B cell (primary cell): ENCODE measurements around the gene NKX6-2. TPM values are rescaled to one million over a fixed set of nuclear protein-coding genes. Genes with fewer than 3 reads are reported as not detected.

Source experiments
- ATAC-seq: fragments of 200-7000 bp; cut with Tn5 transposase; one replicate; pipeline ENCODE4 v1.10.0; 2021; ENCODE audit warnings: low read depth, mild to moderate bottlenecking, moderate number of reproducible peaks, moderate library complexity
- CTCF ChIA-PET: fragments of 350-600 bp; sonication (Branson Sonifier 250); formaldehyde crosslinking; loops from one replicate; lab custom pipeline; 2021; ENCODE audit warnings: antibody characterized with exemption, inconsistent platforms; lab: Charles Lee
- POLR2A ChIA-PET: fragments of 350-600 bp; sonication (Branson Sonifier 250); formaldehyde crosslinking; loops from one replicate; lab custom pipeline; 2021; ENCODE audit warnings: antibody characterized with exemption; lab: Charles Lee
- DNase-seq: peaks from one replicate; pipeline ENCODE4 v3.0.0; 2013
- H2AFZ ChIP-seq: 2 replicates; pipeline ENCODE4 v1.6.1; 2012; ENCODE audit warnings: mild to moderate bottlenecking, low read depth, low read length; ENCODE audit not compliant: insufficient read depth, poor library complexity, severe bottlenecking
- H3K27ac ChIP-seq, 2 donors: 1 replicate in 1 of 2; 2 replicates in 1 of 2; pipeline ENCODE4 v1.5.1; 2012 to 2013; ENCODE audit warnings: low read length in 2 of 2, mild to moderate bottlenecking in 2 of 2, moderate library complexity in 1 of 2
- H3K27me3 ChIP-seq, 4 experiments: fragments of 200-600 bp in 1 of 4; sonication (generic) in 1 of 4; replicated peaks in 1 of 4; 1 replicate in 2 of 4; 2 replicates in 2 of 4; pipeline versions ENCODE4 v1.6.1 to v1.7.0; 2013 to 2016; ENCODE audit warnings: low read length in 3 of 4, mild to moderate bottlenecking in 2 of 4, mixed read lengths in 1 of 4, moderate library complexity in 1 of 4; ENCODE audit not compliant: insufficient read depth in 4 of 4, control insufficient read depth in 3 of 4; ENCODE audit errors: control extremely low read depth in 1 of 4
- H3K36me3 ChIP-seq, 2 experiments: replicated peaks in 1 of 2; 1 replicate in 1 of 2; 2 replicates in 1 of 2; pipeline versions ENCODE4 v1.6.1 to v1.7.1; 2013; ENCODE audit warnings: low read length in 1 of 2; ENCODE audit not compliant: insufficient read depth in 2 of 2, control insufficient read depth in 1 of 2; ENCODE audit errors: control extremely low read depth in 1 of 2, extremely low read depth in 1 of 2
- H3K4me1 ChIP-seq, 2 donors: fragments of 200-600 bp in 1 of 2; sonication (generic) in 1 of 2; 1 replicate in 1 of 2; 2 replicates in 1 of 2; pipeline versions ENCODE4 v1.5.1 to v1.6.1; 2013 to 2017; ENCODE audit warnings: low read length in 2 of 2; ENCODE audit not compliant: control insufficient read depth in 2 of 2, insufficient read depth in 2 of 2
- H3K4me2 ChIP-seq: replicated peaks from 2 replicates; pipeline ENCODE3; 2012; ENCODE audit warnings: mild to moderate bottlenecking, low read depth, low read length; ENCODE audit not compliant: poor library complexity, severe bottlenecking
- H3K4me3 ChIP-seq, 5 experiments: fragments of 200-600 bp in 1 of 5; sonication (generic) in 1 of 5; 1 replicate in 3 of 5; 2 replicates in 2 of 5; pipeline versions ENCODE4 v1.5.1 to v1.7.0; 2011 to 2016; ENCODE audit warnings: low read length in 4 of 5, mild to moderate bottlenecking in 4 of 5, low read depth in 2 of 5, control low read depth in 1 of 5, moderate library complexity in 1 of 5; ENCODE audit not compliant: insufficient read depth in 1 of 5; ENCODE audit errors: control extremely low read depth in 1 of 5, extremely low read depth in 1 of 5
- H3K79me2 ChIP-seq: fragments of 200-600 bp; sonication (generic); one replicate; pipeline ENCODE4 v1.6.0; 2016; ENCODE audit warnings: low read length; ENCODE audit not compliant: control insufficient read depth, insufficient read depth
- H3K9ac ChIP-seq: fragments of 200-600 bp; sonication (generic); 2 replicates; pipeline ENCODE4 v1.6.1; 2017; ENCODE audit warnings: mild to moderate bottlenecking, low read length, moderate library complexity
- H3K9me3 ChIP-seq, 3 donors: one replicate each; pipeline versions ENCODE4 v1.6.1 to v1.7.1; 2013; ENCODE audit warnings: low read length in 2 of 3; ENCODE audit not compliant: control insufficient read depth in 2 of 3, insufficient read depth in 1 of 3; ENCODE audit errors: control extremely low read depth in 1 of 3
- H4K20me1 ChIP-seq: 2 replicates; pipeline ENCODE4 v1.6.0; 2012; ENCODE audit warnings: mild to moderate bottlenecking, low read length; ENCODE audit not compliant: insufficient read depth, control insufficient read depth, poor library complexity, severe bottlenecking
- H3K27ac Mint-ChIP-seq: one replicate; pipeline ENCODE4 v1.8.0; 2021; ENCODE audit warnings: mixed read lengths
- H3K27me3 Mint-ChIP-seq: one replicate; pipeline ENCODE4 v1.8.0; 2021; ENCODE audit warnings: mixed read lengths
- H3K4me1 Mint-ChIP-seq: one replicate; pipeline ENCODE4 v1.8.0; 2021; ENCODE audit warnings: mixed read lengths
- H3K4me3 Mint-ChIP-seq: one replicate; pipeline ENCODE4 v1.8.0; 2021; ENCODE audit warnings: mixed read lengths
- H3K9me3 Mint-ChIP-seq: one replicate; pipeline ENCODE4 v1.8.0; 2022; ENCODE audit warnings: mixed read lengths; ENCODE audit not compliant: insufficient read depth
- CTCF ChIP-seq: fragments of 200-600 bp; IDR thresholded peaks from one replicate; pipeline ENCODE4 v1.8.0; 2022; ENCODE audit warnings: antibody characterized with exemption, mild to moderate bottlenecking
- EZH2 ChIP-seq: IDR thresholded peaks from 2 replicates; pipeline ENCODE4 v1.6.1; 2012; ENCODE audit warnings: borderline replicate concordance, low read depth, mild to moderate bottlenecking, moderate library complexity, low read length; ENCODE audit not compliant: insufficient read depth, poor library complexity, severe bottlenecking
- WGBS: methylation state at CpG from one replicate; pipeline ENCODE4 v1.1.5; 2013; ENCODE audit warnings: missing lambda C conversion rate; ENCODE audit not compliant: insufficient coverage; 5-methylcytosine and 5-hydroxymethylcytosine counted together
- intact Hi-C: fragments of 100-400 bp; cut with micrococcal nuclease; formaldehyde crosslinking; loops from one replicate; pipeline ENCODE4 v1.10.0; 2022
- polyA plus RNA-seq: library from polyadenylated mRNA; depleted of rRNA; stranded (reverse); fragments of >200 nt; gene quantifications from 2 replicates; pipeline ENCODE4 v1.2.3, GENCODE V29; 2012
- total RNA-seq, 2 donors: library from RNA; stranded (reverse); fragments of 120-200 nt in 1 of 2; gene quantifications; 1 replicate in 1 of 2; 2 replicates in 1 of 2; pipeline versions ENCODE4 v1.2.3 to v1.2.4, GENCODE V29; 2013 to 2022

NKX6-2 gene
- total and polyA plus RNA-seq, 2 donors (not counting 1 experiment from before 2014, with no cell fraction given), result not detected

- Histone ChIP-seq H3K9ac (no peak overlapping the region), H4K20me1 (no peaks in the 10 kb centered on the region), H3K27me3 (peaks cover 0 to 3% (median 0%) of the 10 kb centered on the region in 4 experiments), H3K4me2 (no peak overlapping the region), H3K4me1 (no peaks in the 10 kb centered on the region), H3K27ac (no peak overlapping the region), H2AFZ (no peak overlapping the region), H3K4me3 (no peak overlapping the region), H3K79me2 (no peaks in the 10 kb centered on the region), H3K36me3 (no peaks in the 10 kb centered on the region), H3K9me3 (peaks cover 0 to 14% (median 0%) of the 10 kb centered on the region in 3 donors)
- Mint-ChIP-seq H3K27ac (no peak overlapping the region), H3K4me3 (no peak overlapping the region), H3K4me1 (no peaks in the 10 kb centered on the region), H3K9me3 (no peaks in the 10 kb centered on the region), H3K27me3 (peaks cover 16% of the 10 kb centered on the region)
- DNase-seq (no peak), ATAC-seq (no peak)
- ChIA-PET POLR2A (no interaction called here), CTCF (no interaction called here)
- TF ChIP-seq CTCF, result no peak
- TF ChIP-seq EZH2, result no peak
- WGBS, result 81% methylated on average over 12 of the region's 16 CpGs
- intact Hi-C loops, result no loop called here
Measured at GRCh38 chr10:132814469-132814856, 28.5 kb upstream of the NKX6-2 start.

- WGBS, result 78% methylated on average over 20 of the region's 28 CpGs
- Mint-ChIP-seq H3K9me3 (no peaks in the 10 kb centered on the region), H3K27ac (no peak overlapping the region), H3K4me3 (no peak overlapping the region), H3K27me3 (peaks cover 16% of the 10 kb centered on the region), H3K4me1 (no peaks in the 10 kb centered on the region)
- Histone ChIP-seq H3K9me3 (peaks cover 0 to 14% (median 0%) of the 10 kb centered on the region in 3 donors), H4K20me1 (no peaks in the 10 kb centered on the region), H3K27me3 (peaks cover 0 to 3% (median 0%) of the 10 kb centered on the region in 4 experiments), H3K9ac (no peak overlapping the region), H3K4me3 (no peak overlapping the region), H2AFZ (no peak overlapping the region), H3K4me1 (no peaks in the 10 kb centered on the region), H3K27ac (no peak overlapping the region), H3K36me3 (no peaks in the 10 kb centered on the region), H3K79me2 (no peaks in the 10 kb centered on the region), H3K4me2 (no peak overlapping the region)
- ATAC-seq, result no peak
- ChIA-PET CTCF (no interaction called here), POLR2A (no interaction called here)
- intact Hi-C loops, result no loop called here
- no peak for DNase-seq
- no peak for TF ChIP-seq EZH2
- TF ChIP-seq CTCF, result no peak
Measured at GRCh38 chr10:132813560-132814468, 27.9 kb upstream of the NKX6-2 start.
